K562 (cell line): ENCODE measurements around the gene SDSL. TPM values are rescaled to one million over a fixed set of nuclear protein-coding genes. Genes with fewer than 3 reads are reported as not detected.

Experiments
- ATAC-seq: fragments of 200-7000 bp; cut with Tn5 transposase; 3 replicates; pipeline ENCODE4 v1.9.1; 2020; ENCODE audit warnings: moderate library complexity
- BruUV-seq: library from RNA; stranded (reverse); fragments of 400-500 nt; replicated peaks from 2 replicates; lab custom pipeline; 2021; lab: Mats Ljungman, UMichigan
- CTCF ChIA-PET: fragments of 300-600 bp; formaldehyde crosslinking; extraction: SDS; loops from one replicate; lab custom pipeline; 2021; ENCODE audit warnings: low intra/inter-chr PET ratio; lab: Yijun Ruan, JAX
- POLR2A ChIA-PET: fragments of 300-600, 350-650 bp; sonication (Branson Sonifier 250); formaldehyde crosslinking; extraction: SDS; loops from one replicate; lab custom pipeline; 2021; ENCODE audit warnings: antibody characterized with exemption, inconsistent platforms; lab: Yijun Ruan, JAX
- DNase-seq, 4 experiments: peaks; one replicate each; pipeline versions ENCODE4 v3.0.0 to v3.0.0-alpha.2; 2011 to 2018; ENCODE audit warnings: low spot score in 3 of 4, mixed read lengths in 3 of 4; ENCODE audit errors: extremely low read depth in 1 of 4
- FAIRE-seq: peaks from 2 replicates; lab custom pipeline; 2011; peaks lifted over from hg19 to GRCh38; lab: Jason Lieb, UNC
- H2AFZ ChIP-seq: 2 replicates; pipeline ENCODE4 v1.6.0; 2011; ENCODE audit warnings: low read depth, low read length, control low read depth, inconsistent platforms
- H3K27ac ChIP-seq: fragments of 200-600 bp; 3 replicates; pipeline ENCODE4 v1.8.0; 2011; ENCODE audit warnings: low read depth, mild to moderate bottlenecking, control low read depth, inconsistent platforms, low read length, moderate library complexity, mixed read lengths; ENCODE audit errors: extremely low read depth
- H3K27me3 ChIP-seq, 2 experiments: fragments of 300-600 bp in 1 of 2; 2 replicates in 1 of 2; 3 replicates in 1 of 2; pipeline versions ENCODE4 v1.6.0 to v1.8.0; 2011; ENCODE audit warnings: inconsistent platforms in 2 of 2, low read length in 2 of 2, mild to moderate bottlenecking in 1 of 2, mixed read lengths in 1 of 2, moderate library complexity in 1 of 2; ENCODE audit not compliant: control insufficient read depth in 2 of 2, insufficient read depth in 2 of 2
- H3K36me3 ChIP-seq: fragments of 300-600 bp; 3 replicates; pipeline ENCODE4 v1.8.0; 2011; ENCODE audit warnings: mild to moderate bottlenecking, low read length, inconsistent platforms; ENCODE audit not compliant: control insufficient read depth, insufficient read depth
- H3K4me1 ChIP-seq, 2 experiments: fragments of 200-600 bp in 1 of 2; replicated peaks in 1 of 2; 2 replicates in 1 of 2; 3 replicates in 1 of 2; pipeline versions ENCODE4 v1.5.1 to v1.8.0; 2011; ENCODE audit warnings: inconsistent platforms in 2 of 2, low read length in 2 of 2, mild to moderate bottlenecking in 1 of 2, mixed read lengths in 1 of 2, moderate library complexity in 1 of 2; ENCODE audit not compliant: control insufficient read depth in 2 of 2, insufficient read depth in 2 of 2
- H3K4me2 ChIP-seq: 2 replicates; pipeline ENCODE4 v1.6.1; 2011; ENCODE audit warnings: low read length, control low read depth, inconsistent platforms, mixed read lengths; ENCODE audit not compliant: insufficient read depth
- H3K4me3 ChIP-seq: fragments of 200-600 bp; sonication (generic), shearing (Covaris generic); 2 replicates; pipeline ENCODE4 v1.5.1; 2016; ENCODE audit warnings: control low read depth, inconsistent platforms
- H3K79me2 ChIP-seq: fragments of 200-600 bp; 3 replicates; pipeline ENCODE4 v1.8.0; 2011; ENCODE audit warnings: low read length, inconsistent platforms; ENCODE audit not compliant: control insufficient read depth, insufficient read depth
- H3K9ac ChIP-seq, 2 experiments: 2 replicates each; pipeline versions ENCODE4 v1.6.0 to v1.6.1; 2011; ENCODE audit warnings: low read depth in 2 of 2, low read length in 2 of 2, control low read depth in 1 of 2, inconsistent platforms in 1 of 2, mild to moderate bottlenecking in 1 of 2, mixed read lengths in 1 of 2; ENCODE audit not compliant: insufficient read depth in 1 of 2
- H3K9me1 ChIP-seq: one replicate; pipeline ENCODE4 v1.6.0; 2011; ENCODE audit warnings: inconsistent platforms, mild to moderate bottlenecking, low read length, moderate library complexity; ENCODE audit not compliant: control insufficient read depth, insufficient read depth
- H3K9me3 ChIP-seq: replicated peaks from 2 replicates; pipeline ENCODE4 v1.5.1; 2011; ENCODE audit warnings: low read depth, low read length, inconsistent platforms; ENCODE audit not compliant: control insufficient read depth, insufficient read depth
- H4K20me1 ChIP-seq: replicated peaks from 2 replicates; pipeline ENCODE4 v1.6.1; 2011; ENCODE audit warnings: low read length, inconsistent platforms, mixed read lengths; ENCODE audit not compliant: control insufficient read depth, insufficient read depth
- HDAC2 ChIP-seq: fragments of 450-650 bp; IDR thresholded peaks from 2 replicates; pipeline ENCODE4 v1.6.1; 2016; ENCODE audit warnings: mild to moderate bottlenecking
- LEF1 ChIP-seq: fragments of 450-650 bp; IDR thresholded peaks from 2 replicates; pipeline ENCODE4 v1.6.1; 2016; ENCODE audit warnings: mild to moderate bottlenecking
- MECOM ChIP-seq: fragments of 250-450 bp; sonication (Bioruptor Pico); IDR thresholded peaks from 2 replicates; pipeline ENCODE4 v1.8.0; 2022; ENCODE audit warnings: inconsistent platforms
- SMARCE1 ChIP-seq: fragments of 450-650 bp; IDR thresholded peaks from 2 replicates; pipeline ENCODE4 v1.7.1; 2016; ENCODE audit warnings: mild to moderate bottlenecking
- TCFL5 ChIP-seq: fragments of 250-450 bp; sonication (Bioruptor Pico); conservative IDR thresholded peaks from 2 replicates; pipeline ENCODE4 v1.6.1; 2021; ENCODE audit warnings: mild to moderate bottlenecking, moderate library complexity, matching md5 sums
- ZMIZ1 ChIP-seq, 2 experiments: fragments of 150-350 bp in 1 of 2; IDR thresholded peaks; 2 replicates each; pipeline ENCODE4 v1.6.1; 2012 to 2016; ENCODE audit warnings: low read depth in 2 of 2, low read length in 2 of 2, mild to moderate bottlenecking in 1 of 2, moderate library complexity in 1 of 2
- ZNF12 ChIP-seq: sonication (generic); formaldehyde crosslinking; IDR thresholded peaks from 2 replicates; pipeline ENCODE4 v1.4.0; 2020; ENCODE audit warnings: mild to moderate bottlenecking, missing genetic modification reagents
- WGBS: fragments of 100-300 bp; shearing (Covaris generic); methylation state at CpG from one replicate; pipeline ENCODE4 v1.1.6; 2016; ENCODE audit warnings: low coverage, mixed read lengths; ENCODE audit not compliant: insufficient coverage; ENCODE audit errors: missing lambda C conversion rate; 5-methylcytosine and 5-hydroxymethylcytosine counted together
- in situ Hi-C: fragments of 300-500 bp; cut with MboI; formaldehyde crosslinking; loops from 4 replicates; pipeline ENCODE4 v1.15.0; 2018; ENCODE audit warnings: inconsistent platforms, mixed read lengths
- intact Hi-C: fragments of 100-400 bp; cut with micrococcal nuclease; formaldehyde crosslinking; loops from 2 replicates; pipeline ENCODE4 v1.14.2; 2022
- polyA plus RNA-seq, 8 experiments: library from polyadenylated mRNA; depleted of rRNA in 4 of 8; stranded (reverse) in 5 of 8; unstranded in 3 of 8; fragments of >200 nt; fragmentation: Nextera tagmentation in 2 of 8; fragmentation: Illumina TruSeq in 1 of 8; extraction: Ambion mirVana in 2 of 8; extraction: Trizol in 1 of 8; gene quantifications; 2 replicates each; pipeline versions ENCODE4 v1.2.1 to v1.2.3, GENCODE V29; 2011 to 2014; ENCODE audit warnings: inconsistent platforms in 1 of 8, missing spikeins in 1 of 8
- total RNA-seq, 7 experiments: library from RNA; depleted of rRNA in 6 of 7; stranded (reverse); fragments of >200 nt in 6 of 7; fragmentation: Illumina TruSeq in 2 of 7; extraction: Trizol in 2 of 7; gene quantifications; 2 replicates each; pipeline versions ENCODE4 v1.2.1 to v1.2.3, GENCODE V29; 2011 to 2021; ENCODE audit warnings: low replicate concordance in 1 of 7
- TF ChIP-seq, protein P1 (sequence below): fragments of 250-450 bp; sonication (Bioruptor Pico); IDR thresholded peaks from 2 replicates; pipeline ENCODE4 v1.5.0; 2022; ENCODE audit warnings: mild to moderate bottlenecking

The SDSL gene
- total and polyA plus RNA-seq, 9 of the 15 experiments (the other 6 are each of a cell fraction or from before 2014, with no cell fraction given): 0.31 to 11.0 (median 7.4) TPM

- Histone ChIP-seq H3K4me2 (no peak overlapping the region), H3K4me3 (no peak overlapping the region), H3K36me3 (no peaks in the 10 kb centered on the region), H3K27ac (no peak overlapping the region), H3K79me2 (no peaks in the 10 kb centered on the region), H3K27me3 (peaks cover 0 to 8% of the 10 kb centered on the region in 2 experiments; a peak in 2 of 5 replicates), H2AFZ (no peak overlapping the region), H4K20me1 (no peaks in the 10 kb centered on the region), H3K9me1 (no peaks in the 10 kb centered on the region), H3K9me3 (no peaks in the 10 kb centered on the region; the same call in 1 of the 2 replicates), H3K4me1 (peaks cover 5% of the 10 kb centered on the region in 2 experiments; a peak in 3 of 5 replicates), H3K9ac (no peak overlapping the region)
- intact Hi-C loops: no loop called here
- DNase-seq (no peak), FAIRE-seq (no peak), ATAC-seq (no peak)
- in situ Hi-C loops: no loop called here
- no TSS peak for BruUV-seq
- ChIA-PET CTCF (no interaction called here), POLR2A (interaction anchor here (0.6 kb wide), 1 partner anchor 313 kb away, joined by 3 read pairs; no protein-coding TSS in a partner anchor)
- WGBS: 0% methylated on average over 6 of the region's 6 CpGs
- TF ChIP-seq ZNF12 (CRISPR knock-in tag): peak; percentile 91
- TF ChIP-seq, protein P1, sequence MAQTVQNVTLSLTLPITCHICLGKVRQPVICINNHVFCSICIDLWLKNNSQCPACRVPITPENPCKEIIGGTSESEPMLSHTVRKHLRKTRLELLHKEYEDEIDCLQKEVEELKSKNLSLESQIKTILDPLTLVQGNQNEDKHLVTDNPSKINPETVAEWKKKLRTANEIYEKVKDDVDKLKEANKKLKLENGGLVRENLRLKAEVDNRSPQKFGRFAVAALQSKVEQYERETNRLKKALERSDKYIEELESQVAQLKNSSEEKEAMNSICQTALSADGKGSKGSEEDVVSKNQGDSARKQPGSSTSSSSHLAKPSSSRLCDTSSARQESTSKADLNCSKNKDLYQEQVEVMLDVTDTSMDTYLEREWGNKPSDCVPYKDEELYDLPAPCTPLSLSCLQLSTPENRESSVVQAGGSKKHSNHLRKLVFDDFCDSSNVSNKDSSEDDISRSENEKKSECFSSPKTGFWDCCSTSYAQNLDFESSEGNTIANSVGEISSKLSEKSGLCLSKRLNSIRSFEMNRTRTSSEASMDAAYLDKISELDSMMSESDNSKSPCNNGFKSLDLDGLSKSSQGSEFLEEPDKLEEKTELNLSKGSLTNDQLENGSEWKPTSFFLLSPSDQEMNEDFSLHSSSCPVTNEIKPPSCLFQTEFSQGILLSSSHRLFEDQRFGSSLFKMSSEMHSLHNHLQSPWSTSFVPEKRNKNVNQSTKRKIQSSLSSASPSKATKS (CRISPR knock-in tag): no peak
- no peak for TF ChIP-seq SMARCE1
- TF ChIP-seq HDAC2: no peak
- TF ChIP-seq ZMIZ1 (IDR thresholded peaks at IDR 0.05; ENCODE audit: low read depth in 2 of 2, low read length in 2 of 2): no peak
- no peak for TF ChIP-seq TCFL5
- no peak for TF ChIP-seq LEF1
- TF ChIP-seq MECOM (CRISPR knock-in tag): no peak
- TF ChIP-seq, all 486 proteins: peak for 1
These were observed 23.5 kb downstream of the SDSL start for GRCh38 chr12:113445544-113446171.
